WTC11 (cell line): ENCODE data around the gene SPEM2. TPM values are rescaled to one million over a fixed set of nuclear protein-coding genes. Genes with fewer than 3 reads are reported as not detected.

Source experiments
- ATAC-seq: fragments of 200-7000 bp; cut with Tn5 transposase; 2 replicates; pipeline ENCODE4 v1.10.0; 2021; ENCODE audit warnings: mild to moderate bottlenecking, moderate library complexity
- CTCF ChIA-PET: fragments of 300-600 bp; sonication (Branson Sonifier 250); formaldehyde crosslinking; loops from one replicate; lab custom pipeline; 2021; ENCODE audit warnings: antibody characterized with exemption; lab: Charles Lee
- POLR2A ChIA-PET: fragments of 350-600 bp; sonication (Branson Sonifier 250); formaldehyde crosslinking; loops from one replicate; lab custom pipeline; 2021; ENCODE audit warnings: antibody characterized with exemption; lab: Charles Lee
- DNase-seq: peaks from one replicate; pipeline ENCODE4 v3.0.0; 2021; ENCODE audit warnings: low spot score
- H3K27ac Mint-ChIP-seq: 2 replicates; pipeline ENCODE4 v1.8.0; 2021; ENCODE audit warnings: mixed read lengths
- H3K27me3 Mint-ChIP-seq: 2 replicates; pipeline ENCODE4 v1.8.0; 2021; ENCODE audit warnings: low read depth, mild to moderate bottlenecking, moderate library complexity, mixed read lengths
- H3K36me3 Mint-ChIP-seq: 2 replicates; pipeline ENCODE4 v1.8.0; 2021; ENCODE audit warnings: mixed read lengths
- H3K4me1 Mint-ChIP-seq: 2 replicates; pipeline ENCODE4 v1.8.0; 2022; ENCODE audit warnings: mixed read lengths
- H3K4me3 Mint-ChIP-seq: 2 replicates; pipeline ENCODE4 v1.8.0; 2021; ENCODE audit warnings: mild to moderate bottlenecking, moderate library complexity, mixed read lengths
- H3K9me3 Mint-ChIP-seq: 2 replicates; pipeline ENCODE4 v1.8.0; 2021; ENCODE audit warnings: mixed read lengths
- ATF1 ChIP-seq: sonication (generic); formaldehyde crosslinking; IDR thresholded peaks from 2 replicates; pipeline ENCODE4 v1.8.1; 2023; ENCODE audit warnings: mild to moderate bottlenecking, moderate library complexity, missing genetic modification reagents
- E2F1 ChIP-seq: sonication (generic); formaldehyde crosslinking; IDR thresholded peaks from 2 replicates; pipeline ENCODE4 v1.8.0; 2022; ENCODE audit warnings: mild to moderate bottlenecking, missing genetic modification reagents
- E2F4 ChIP-seq: sonication (generic); formaldehyde crosslinking; IDR thresholded peaks from 2 replicates; pipeline ENCODE4 v1.8.1; 2022; ENCODE audit warnings: low read depth, mild to moderate bottlenecking, moderate library complexity, missing genetic modification reagents, borderline replicate concordance
- ERG ChIP-seq: fragments of 250-450 bp; sonication (Bioruptor Pico); IDR thresholded peaks from 2 replicates; pipeline ENCODE4 v1.8.0; 2021; ENCODE audit warnings: mild to moderate bottlenecking
- FOXJ3 ChIP-seq: sonication (generic); formaldehyde crosslinking; IDR thresholded peaks from 2 replicates; pipeline ENCODE4 v1.9.0; 2021; ENCODE audit warnings: missing genetic modification reagents, mild to moderate bottlenecking, borderline replicate concordance
- FOXK1 ChIP-seq: sonication (generic); formaldehyde crosslinking; IDR thresholded peaks from 2 replicates; pipeline ENCODE4 v1.8.0; 2022; ENCODE audit warnings: mild to moderate bottlenecking, moderate library complexity, missing genetic modification reagents
- FOXP1 ChIP-seq: sonication (generic); formaldehyde crosslinking; IDR thresholded peaks from 2 replicates; pipeline ENCODE4 v1.8.0; 2022; ENCODE audit warnings: missing genetic modification reagents, mild to moderate bottlenecking, moderate library complexity, borderline replicate concordance
- NFE2L1 ChIP-seq: sonication (generic); formaldehyde crosslinking; IDR thresholded peaks from 2 replicates; pipeline ENCODE4 v1.8.1; 2023; ENCODE audit warnings: missing genetic modification reagents
- NR2C2 ChIP-seq: sonication (generic); formaldehyde crosslinking; IDR thresholded peaks from 2 replicates; pipeline ENCODE4 v1.8.0; 2022; ENCODE audit warnings: mild to moderate bottlenecking, missing genetic modification reagents
- OVOL2 ChIP-seq: fragments of 250-450 bp; sonication (Bioruptor Pico); IDR thresholded peaks from 2 replicates; pipeline ENCODE4 v1.9.0; 2021; ENCODE audit warnings: mild to moderate bottlenecking, borderline replicate concordance
- SP1 ChIP-seq: sonication (generic); formaldehyde crosslinking; conservative IDR thresholded peaks from 2 replicates; pipeline ENCODE4 v1.8.1; 2022; ENCODE audit warnings: missing genetic modification reagents
- ZBTB43 ChIP-seq: sonication (generic); formaldehyde crosslinking; IDR thresholded peaks from 2 replicates; pipeline ENCODE4 v1.8.1; 2023; ENCODE audit warnings: mild to moderate bottlenecking, missing genetic modification reagents
- ZNF532 ChIP-seq: fragments of 250-450 bp; sonication (Bioruptor Pico); IDR thresholded peaks from 2 replicates; pipeline ENCODE4 v1.9.0; 2021; ENCODE audit warnings: mild to moderate bottlenecking, borderline replicate concordance
- ZNF671 ChIP-seq: fragments of 250-450 bp; sonication (Bioruptor Pico); IDR thresholded peaks from 2 replicates; pipeline ENCODE4 v1.8.0; 2021; ENCODE audit warnings: mild to moderate bottlenecking
- total RNA-seq: library from RNA; stranded (reverse); gene quantifications from 3 replicates; pipeline ENCODE4 v1.2.3, GENCODE V29; 2021
- TF ChIP-seq, protein P1 (sequence below): sonication (generic); formaldehyde crosslinking; IDR thresholded peaks from 2 replicates; pipeline ENCODE4 v1.8.1; 2023; ENCODE audit warnings: mild to moderate bottlenecking, missing genetic modification reagents, borderline replicate concordance
- TF ChIP-seq, protein P2 (sequence below): sonication (generic); formaldehyde crosslinking; IDR thresholded peaks from 2 replicates; pipeline ENCODE4 v1.8.0; 2023; ENCODE audit warnings: mild to moderate bottlenecking, missing genetic modification reagents
- TF ChIP-seq, protein P3 (sequence below): sonication (generic); formaldehyde crosslinking; IDR thresholded peaks from 2 replicates; pipeline ENCODE4 v1.8.0; 2023; ENCODE audit warnings: missing genetic modification reagents

SPEM2 gene
- total RNA-seq, 1 experiment from 2014 or later = 0.13 TPM

GRCh38 chr17:7432296-7432695 lies 6.9 kb downstream of the SPEM2 start (continued):
- TF ChIP-seq, protein P1, sequence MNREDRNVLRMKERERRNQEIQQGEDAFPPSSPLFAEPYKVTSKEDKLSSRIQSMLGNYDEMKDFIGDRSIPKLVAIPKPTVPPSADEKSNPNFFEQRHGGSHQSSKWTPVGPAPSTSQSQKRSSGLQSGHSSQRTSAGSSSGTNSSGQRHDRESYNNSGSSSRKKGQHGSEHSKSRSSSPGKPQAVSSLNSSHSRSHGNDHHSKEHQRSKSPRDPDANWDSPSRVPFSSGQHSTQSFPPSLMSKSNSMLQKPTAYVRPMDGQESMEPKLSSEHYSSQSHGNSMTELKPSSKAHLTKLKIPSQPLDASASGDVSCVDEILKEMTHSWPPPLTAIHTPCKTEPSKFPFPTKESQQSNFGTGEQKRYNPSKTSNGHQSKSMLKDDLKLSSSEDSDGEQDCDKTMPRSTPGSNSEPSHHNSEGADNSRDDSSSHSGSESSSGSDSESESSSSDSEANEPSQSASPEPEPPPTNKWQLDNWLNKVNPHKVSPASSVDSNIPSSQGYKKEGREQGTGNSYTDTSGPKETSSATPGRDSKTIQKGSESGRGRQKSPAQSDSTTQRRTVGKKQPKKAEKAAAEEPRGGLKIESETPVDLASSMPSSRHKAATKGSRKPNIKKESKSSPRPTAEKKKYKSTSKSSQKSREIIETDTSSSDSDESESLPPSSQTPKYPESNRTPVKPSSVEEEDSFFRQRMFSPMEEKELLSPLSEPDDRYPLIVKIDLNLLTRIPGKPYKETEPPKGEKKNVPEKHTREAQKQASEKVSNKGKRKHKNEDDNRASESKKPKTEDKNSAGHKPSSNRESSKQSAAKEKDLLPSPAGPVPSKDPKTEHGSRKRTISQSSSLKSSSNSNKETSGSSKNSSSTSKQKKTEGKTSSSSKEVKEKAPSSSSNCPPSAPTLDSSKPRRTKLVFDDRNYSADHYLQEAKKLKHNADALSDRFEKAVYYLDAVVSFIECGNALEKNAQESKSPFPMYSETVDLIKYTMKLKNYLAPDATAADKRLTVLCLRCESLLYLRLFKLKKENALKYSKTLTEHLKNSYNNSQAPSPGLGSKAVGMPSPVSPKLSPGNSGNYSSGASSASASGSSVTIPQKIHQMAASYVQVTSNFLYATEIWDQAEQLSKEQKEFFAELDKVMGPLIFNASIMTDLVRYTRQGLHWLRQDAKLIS (CRISPR knock-in tag) = no peak
- TF ChIP-seq E2F4 (no peak), ZNF671 (CRISPR knock-in tag) (no peak), ATF1 (CRISPR knock-in tag) (no peak), SP1 (CRISPR knock-in tag) (no peak), E2F1 (CRISPR knock-in tag) (no peak), FOXK1 (CRISPR knock-in tag) (no peak)
- TF ChIP-seq, protein P2, sequence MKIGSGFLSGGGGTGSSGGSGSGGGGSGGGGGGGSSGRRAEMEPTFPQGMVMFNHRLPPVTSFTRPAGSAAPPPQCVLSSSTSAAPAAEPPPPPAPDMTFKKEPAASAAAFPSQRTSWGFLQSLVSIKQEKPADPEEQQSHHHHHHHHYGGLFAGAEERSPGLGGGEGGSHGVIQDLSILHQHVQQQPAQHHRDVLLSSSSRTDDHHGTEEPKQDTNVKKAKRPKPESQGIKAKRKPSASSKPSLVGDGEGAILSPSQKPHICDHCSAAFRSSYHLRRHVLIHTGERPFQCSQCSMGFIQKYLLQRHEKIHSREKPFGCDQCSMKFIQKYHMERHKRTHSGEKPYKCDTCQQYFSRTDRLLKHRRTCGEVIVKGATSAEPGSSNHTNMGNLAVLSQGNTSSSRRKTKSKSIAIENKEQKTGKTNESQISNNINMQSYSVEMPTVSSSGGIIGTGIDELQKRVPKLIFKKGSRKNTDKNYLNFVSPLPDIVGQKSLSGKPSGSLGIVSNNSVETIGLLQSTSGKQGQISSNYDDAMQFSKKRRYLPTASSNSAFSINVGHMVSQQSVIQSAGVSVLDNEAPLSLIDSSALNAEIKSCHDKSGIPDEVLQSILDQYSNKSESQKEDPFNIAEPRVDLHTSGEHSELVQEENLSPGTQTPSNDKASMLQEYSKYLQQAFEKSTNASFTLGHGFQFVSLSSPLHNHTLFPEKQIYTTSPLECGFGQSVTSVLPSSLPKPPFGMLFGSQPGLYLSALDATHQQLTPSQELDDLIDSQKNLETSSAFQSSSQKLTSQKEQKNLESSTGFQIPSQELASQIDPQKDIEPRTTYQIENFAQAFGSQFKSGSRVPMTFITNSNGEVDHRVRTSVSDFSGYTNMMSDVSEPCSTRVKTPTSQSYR (CRISPR knock-in tag) = no peak
- TF ChIP-seq, all 79 proteins: peak for 0

- no peaks in the 10 kb centered on the region for H3K9me3 Mint-ChIP-seq
- POLR2A ChIA-PET = interaction anchor here (0.7 to 4.2 kb wide), 11 partner anchors 9 to 252 kb away, joined by 3 to 38 read pairs (median 4); partner anchors contain the start of genes CHRNB1, NEURL4, TMEM256 and TP53
- DNase-seq = peak; percentile 68
- TF ChIP-seq NR2C2 (no peak), ZBTB43 (CRISPR knock-in tag) (0 out of 2 replicates have a peak, but pooled peaks have one; percentile 48), NFE2L1 (no peak), ZNF532 (CRISPR knock-in tag) (no peak), FOXJ3 (CRISPR knock-in tag) (no peak), ERG (CRISPR knock-in tag) (no peak), FOXP1 (CRISPR knock-in tag) (no peak), OVOL2 (no peak)
- TF ChIP-seq, protein P3, sequence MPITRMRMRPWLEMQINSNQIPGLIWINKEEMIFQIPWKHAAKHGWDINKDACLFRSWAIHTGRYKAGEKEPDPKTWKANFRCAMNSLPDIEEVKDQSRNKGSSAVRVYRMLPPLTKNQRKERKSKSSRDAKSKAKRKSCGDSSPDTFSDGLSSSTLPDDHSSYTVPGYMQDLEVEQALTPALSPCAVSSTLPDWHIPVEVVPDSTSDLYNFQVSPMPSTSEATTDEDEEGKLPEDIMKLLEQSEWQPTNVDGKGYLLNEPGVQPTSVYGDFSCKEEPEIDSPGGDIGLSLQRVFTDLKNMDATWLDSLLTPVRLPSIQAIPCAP (CRISPR knock-in tag) = no peak
Measured at GRCh38 chr17:7435676-7436555, 10.5 kb downstream of the SPEM2 start.

More at GRCh38 chr17:7435676-7436555, 10.5 kb downstream of the SPEM2 start:
- ATAC-seq = peak; percentile 1
- Mint-ChIP-seq H3K4me1 (peaks cover 17% of the 10 kb centered on the region), H3K27me3 (peaks cover 17% of the 10 kb centered on the region), H3K27ac (peak overlapping the region; percentile 98), H3K4me3 (peak overlapping the region; percentile 90), H3K36me3 (no peaks in the 10 kb centered on the region)
- CTCF ChIA-PET = interaction anchor here (0.8 to 4.7 kb wide), 32 partner anchors 9 to 268 kb away, joined by 3 to 69 read pairs (median 8); partner anchors contain the start of genes ACAP1, CHRNB1, KCTD11 and NEURL4
